Measurements from ENCODE around the gene TAPBP.

Gene TAPBP

GRCh38 chr6:33273924-33274902, 39.7 kb downstream of the TAPBP start:
- DNase-seq (ENCODE audit: low read depth): no peak
- H3K4me3 ChIP-seq (ENCODE audit: low read depth, low read length): peak overlapping the region; percentile 89
- no peak for TF ChIP-seq CTCF (IDR thresholded peaks at IDR 0.05; ENCODE audit: control insufficient read depth, extremely low read depth, insufficient read depth)

- H3K4me3 ChIP-seq (ENCODE audit: low read depth, low read length): peak overlapping the region; percentile 89
- TF ChIP-seq CTCF (IDR thresholded peaks at IDR 0.05; ENCODE audit: control insufficient read depth, extremely low read depth, insufficient read depth): no peak
- no peak for DNase-seq (ENCODE audit: low read depth)
Measured at GRCh38 chr6:33273129-33273923, 40.6 kb downstream of the TAPBP start.

GRCh38 chr6:33272275-33273128, 41.4 kb downstream of the TAPBP start:
- peak overlapping the region; percentile 89 for H3K4me3 ChIP-seq (ENCODE audit: low read depth, low read length)
- no peak for DNase-seq (ENCODE audit: low read depth)
- TF ChIP-seq CTCF (IDR thresholded peaks at IDR 0.05; ENCODE audit: control insufficient read depth, extremely low read depth, insufficient read depth): no peak

- peak within 1 kb of the TSS; percentile 89 for H3K4me3 ChIP-seq (ENCODE audit: low read depth, low read length)
- TF ChIP-seq CTCF (IDR thresholded peaks at IDR 0.05; ENCODE audit: control insufficient read depth, extremely low read depth, insufficient read depth): no peak
- peak; percentile 98 for DNase-seq (ENCODE audit: low read depth)
Measured at GRCh38 chr6:33271468-33272274, 42.2 kb downstream of the TAPBP start, which contains the start of the genes RPS18 and VPS52. RPS18 (plus strand) TSS chr6:33272075; CDS start chr6:33272120, 45 bp downstream. VPS52 (minus strand) TSS chr6:33271876; CDS start chr6:33271675, 201 bp downstream.

GRCh38 chr6:33271117-33271467, 42.8 kb downstream of the TAPBP start:
- no peak for TF ChIP-seq CTCF (IDR thresholded peaks at IDR 0.05; ENCODE audit: control insufficient read depth, extremely low read depth, insufficient read depth)
- no peak for DNase-seq (ENCODE audit: low read depth)
- H3K4me3 ChIP-seq (ENCODE audit: low read depth, low read length): peak overlapping the region; percentile 89
